ENCODE results near the gene GABPB2. TPM values are rescaled to one million over a fixed set of nuclear protein-coding genes. Genes with fewer than 3 reads are reported as not detected.
A peak's percentile ranks its signal among the peaks of the same experiment; 100 is the strongest.

Gene GABPB2
- total RNA-seq, 1 donor from 2014 or later, result 14.1 TPM

DNA sequence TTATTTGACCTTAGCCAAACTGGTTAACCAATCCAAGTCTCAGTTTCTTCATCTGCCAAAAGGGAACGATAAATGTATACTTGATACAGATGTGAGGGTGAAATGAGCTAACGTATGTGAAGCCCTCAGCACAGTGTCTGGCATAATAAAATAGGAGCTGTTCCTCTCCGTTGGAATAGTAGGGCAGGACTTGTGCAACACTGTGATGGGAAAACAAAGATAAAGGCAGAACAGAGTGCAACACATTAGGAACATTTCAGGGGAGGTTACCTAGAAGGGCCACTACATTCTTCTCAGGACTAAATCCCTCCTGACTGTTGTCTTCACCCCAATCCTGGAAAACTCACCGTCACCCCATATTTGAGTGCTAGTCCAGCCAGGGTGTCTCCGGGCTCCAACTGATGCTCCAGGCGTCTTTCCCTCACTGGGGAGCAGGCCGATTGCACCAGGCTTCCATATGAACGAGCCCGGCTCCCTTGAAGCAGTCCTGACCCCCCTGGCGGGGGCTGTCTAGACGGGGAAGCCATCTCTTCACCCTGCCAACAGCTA, 94.2 kb downstream of the GABPB2 start:
- no peak for DNase-seq (ENCODE audit: low read depth)

DNA sequence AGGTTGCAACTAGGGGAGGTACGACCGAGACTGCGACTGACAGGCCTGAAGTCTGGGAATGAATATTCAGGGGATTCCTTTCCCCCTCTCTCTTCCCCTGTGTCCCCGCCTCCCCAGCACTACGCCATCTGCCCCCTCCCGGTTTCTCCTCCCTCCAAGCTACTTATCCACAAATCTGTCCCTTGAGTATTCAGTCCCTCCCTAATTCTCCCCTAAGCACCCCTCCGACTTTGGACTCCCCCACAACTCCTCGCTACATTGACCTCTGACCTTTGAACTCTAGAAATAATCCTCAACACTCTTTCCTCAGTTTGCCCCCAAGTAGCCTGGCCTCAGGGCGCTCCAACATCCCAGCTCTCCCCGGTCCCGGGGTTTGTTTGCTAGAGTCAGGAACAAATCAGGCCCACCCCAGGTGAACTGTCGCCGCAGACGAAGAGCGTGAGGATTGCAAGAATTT, 94.7 kb downstream of the GABPB2 start:
- peak; percentile 43 for DNase-seq (ENCODE audit: low read depth)

DNA sequence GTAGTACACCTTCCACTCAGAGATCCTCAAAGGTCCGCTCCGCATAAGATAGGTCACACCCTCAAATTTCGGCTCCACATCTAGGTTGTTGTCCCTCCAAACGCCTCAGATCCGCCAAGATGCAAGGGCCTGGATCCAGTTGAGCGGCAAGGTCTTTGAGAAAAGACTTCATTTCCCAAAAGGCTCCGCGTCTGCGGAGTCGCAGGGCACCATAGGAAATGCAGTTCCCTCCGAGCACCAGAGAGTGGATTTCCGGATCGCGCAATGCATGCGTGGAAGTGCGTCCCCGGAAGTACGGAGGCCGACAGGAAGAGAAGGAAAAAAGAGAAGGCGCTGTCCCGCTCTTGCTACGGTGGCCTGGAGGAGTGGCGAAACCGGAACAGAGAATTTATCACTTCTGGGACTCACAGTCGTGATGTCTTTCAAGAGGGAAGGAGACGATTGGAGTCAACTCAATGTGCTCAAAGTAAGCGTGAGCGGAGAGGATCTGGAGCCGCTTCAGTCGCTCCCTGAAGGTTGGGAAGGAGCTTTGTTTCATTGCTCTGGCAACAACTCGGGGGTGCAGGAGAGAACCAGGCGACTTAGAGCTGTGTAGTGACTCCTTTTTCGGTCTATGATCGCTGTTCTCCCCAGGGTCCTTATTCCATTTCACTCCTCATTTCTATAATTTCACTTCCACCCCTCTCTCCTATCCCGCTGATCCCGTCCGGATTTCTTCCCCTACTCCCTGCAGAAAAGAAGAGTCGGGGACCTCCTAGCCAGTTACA, 95.4 kb downstream of the GABPB2 start, which contains the start of the genes LYSMD1 and SCNM1:
LYSMD1 (minus strand) TSS at position 165 of the 767 bp plus-strand sequence. CDS start 644 bp downstream, outside the sequence.
SCNM1 (plus strand) TSS at position 407 of the 767 bp plus-strand sequence; CDS start at position 416, 9 bp downstream.
- peak; percentile 96 for DNase-seq (ENCODE audit: low read depth)

DNA sequence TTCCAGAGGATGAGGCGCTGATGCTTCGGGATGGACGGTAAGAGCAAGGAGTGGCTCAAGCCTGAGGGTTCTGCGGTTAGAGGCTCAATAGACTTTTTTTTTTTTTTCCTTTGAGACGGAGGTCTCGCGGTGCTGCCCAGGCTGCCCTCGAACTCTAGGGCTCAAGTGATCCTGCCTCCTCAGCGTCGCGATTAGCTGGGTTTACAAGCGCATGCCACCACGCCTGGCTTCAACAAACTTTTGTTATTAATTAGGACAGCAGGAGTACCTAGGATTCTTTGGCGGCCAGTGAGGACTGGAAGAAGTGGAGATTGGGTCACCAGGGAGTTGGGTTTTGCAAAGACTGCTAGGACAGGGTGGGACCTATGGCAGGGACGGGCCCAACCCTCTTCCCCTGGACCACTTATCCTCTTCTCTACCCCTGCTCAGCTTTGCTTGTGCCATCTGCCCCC, 96.0 kb downstream of the GABPB2 start:
- DNase-seq (ENCODE audit: low read depth), result peak; percentile 61

DNA sequence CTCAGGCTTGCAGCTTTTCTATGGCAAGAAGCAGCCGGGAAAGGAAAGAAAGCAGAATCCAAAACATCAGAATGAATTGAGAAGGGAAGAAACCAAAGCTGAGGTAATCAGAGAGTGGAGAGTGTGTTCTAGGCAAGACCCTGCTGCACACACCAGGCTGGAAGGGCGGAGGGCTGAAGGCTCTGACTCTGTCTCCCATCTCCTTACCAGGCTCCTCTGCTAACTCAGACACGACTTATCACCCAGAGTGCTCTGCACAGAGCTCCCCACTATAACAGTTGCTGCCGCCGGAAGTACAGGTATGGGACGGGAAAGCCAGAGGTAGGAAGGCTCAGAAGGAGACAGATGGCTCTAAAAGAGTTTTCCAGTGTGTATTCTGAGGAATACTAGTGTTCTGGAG, 96.6 kb downstream of the GABPB2 start:
- DNase-seq (ENCODE audit: low read depth), result no peak

DNA sequence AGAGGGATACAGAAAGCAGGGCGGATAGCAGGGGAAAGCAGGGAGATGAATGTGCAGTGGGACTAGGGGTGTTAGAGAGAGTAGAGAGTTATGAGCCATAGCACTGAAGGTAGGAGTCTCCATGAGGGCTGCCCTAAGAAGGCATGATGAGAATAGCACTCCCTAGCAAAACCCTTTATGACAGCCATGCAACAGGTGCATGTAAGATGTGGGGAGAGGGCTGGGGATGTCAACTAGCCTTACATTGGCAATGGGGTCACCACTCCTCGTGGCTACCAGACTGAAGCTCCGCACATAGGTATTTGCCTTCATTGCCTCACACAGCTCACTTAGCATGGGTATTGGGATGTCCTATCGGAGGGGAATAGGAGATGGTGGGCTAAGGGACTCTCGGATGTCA, 100.6 kb downstream of the GABPB2 start:
- DNase-seq (ENCODE audit: low read depth), result no peak

Other genes starting within 250 kb of the GABPB2 start
- gene ARNT, start 194.2 kb upstream of the GABPB2 start, total RNA-seq, result 33.2 and 65.6 TPM in 2 replicates
- not detected in 2 replicates for gene CTXND2, start 183.6 kb upstream of the GABPB2 start, total RNA-seq
- gene SETDB1, start 144.4 kb upstream of the GABPB2 start, total RNA-seq, result 33.0 and 51.1 TPM in 2 replicates
- gene CERS2, start 95.9 kb upstream of the GABPB2 start, total RNA-seq, result 119 and 202 TPM in 2 replicates
- 0.30 and 1.6 TPM in 2 replicates for gene ANXA9, start 88.5 kb upstream of the GABPB2 start, total RNA-seq
- 35.4 and 47.7 TPM in 2 replicates for gene MINDY1, start 63.9 kb upstream of the GABPB2 start, total RNA-seq
- 12.5 and 21.6 TPM in 2 replicates for gene PRUNE1, start 62.3 kb upstream of the GABPB2 start, total RNA-seq
- gene BNIPL, start 34.2 kb upstream of the GABPB2 start, total RNA-seq, result 0.40 TPM in 1 of 2 replicates, not detected in the other
- gene C1orf56, start 23.0 kb upstream of the GABPB2 start, total RNA-seq, result 0.52 and 1.1 TPM in 2 replicates
- 80.7 and 134 TPM in 2 replicates for gene CDC42SE1, start 11.1 kb upstream of the GABPB2 start, total RNA-seq
- gene MLLT11, start 10.4 kb upstream of the GABPB2 start, total RNA-seq, result 6.1 and 6.6 TPM in 2 replicates
- gene SEMA6C, start 75.9 kb downstream of the GABPB2 start, total RNA-seq, result 8.4 TPM in 1 of 2 replicates, not detected in the other
- not detected in 2 replicates for gene TNFAIP8L2, start 85.9 kb downstream of the GABPB2 start, total RNA-seq
- gene LYSMD1, start 95.1 kb downstream of the GABPB2 start, total RNA-seq, result 5.8 and 7.5 TPM in 2 replicates
- 16.8 and 20.0 TPM in 2 replicates for gene SCNM1, start 95.4 kb downstream of the GABPB2 start, total RNA-seq
- not detected in 2 replicates for gene TMOD4, start 105.2 kb downstream of the GABPB2 start, total RNA-seq
- gene VPS72, start 119.4 kb downstream of the GABPB2 start, total RNA-seq, result 75.6 and 82.8 TPM in 2 replicates
- 67.4 and 95.5 TPM in 2 replicates for gene PIP5K1A, start 127.8 kb downstream of the GABPB2 start, total RNA-seq
- 181 and 257 TPM in 2 replicates for gene PSMD4, start 184.0 kb downstream of the GABPB2 start, total RNA-seq
- gene ZNF687, start 211.5 kb downstream of the GABPB2 start, total RNA-seq, result 10.1 and 32.3 TPM in 2 replicates